Activated CD4-positive, alpha-beta T cell treated with anti-CD3 and anti-CD28 coated beads, Interleukin-2, amount 10 ng/mL, durations not matched to agents 24 days and 14 days (primary cell): ENCODE data around the gene TRIM45. TPM values are rescaled to one million over a fixed set of nuclear protein-coding genes. Genes with fewer than 3 reads are reported as not detected.
A peak's percentile ranks its signal among the peaks of the same experiment; 100 is the strongest.
"Not testable (repeated sequence)": the region's sequence is repeated elsewhere in the genome, so short reads cannot be mapped to it uniquely, and the experiment has no call there.

Experiments used
- DNase-seq: peaks from one replicate; pipeline ENCODE4 v3.0.0; 2022
- H3K27ac Mint-ChIP-seq: one replicate; pipeline ENCODE4 v1.8.0; 2022; ENCODE audit warnings: mild to moderate bottlenecking, mixed read lengths
- H3K27me3 Mint-ChIP-seq: one replicate; pipeline ENCODE4 v1.8.0; 2022; ENCODE audit warnings: mixed read lengths
- H3K36me3 Mint-ChIP-seq: one replicate; pipeline ENCODE4 v1.8.0; 2022; ENCODE audit warnings: low read depth, mild to moderate bottlenecking, mixed read lengths
- H3K4me1 Mint-ChIP-seq: one replicate; pipeline ENCODE4 v1.8.0; 2021; ENCODE audit warnings: mixed read lengths
- H3K4me3 Mint-ChIP-seq: one replicate; pipeline ENCODE4 v1.8.0; 2022; ENCODE audit warnings: mild to moderate bottlenecking, moderate library complexity, mixed read lengths
- H3K9me3 Mint-ChIP-seq: one replicate; pipeline ENCODE4 v1.8.0; 2021; ENCODE audit warnings: mixed read lengths
- intact Hi-C: fragments of 100-400 bp; cut with micrococcal nuclease; formaldehyde crosslinking; loops from one replicate; pipeline ENCODE4 v1.15.1; 2023
- total RNA-seq: library from RNA; stranded (reverse); gene quantifications from 2 replicates; pipeline ENCODE4 v1.2.3, GENCODE V29; 2022

Gene TRIM45
- total RNA-seq, 1 donor from 2014 or later = 0.98 TPM

GRCh38 chr1:117104986-117105385, 16.6 kb downstream of the TRIM45 start:
- H3K27ac Mint-ChIP-seq = no peak overlapping the region
- H3K36me3 Mint-ChIP-seq = peaks cover 69% of the 10 kb centered on the region
- H3K4me1 Mint-ChIP-seq = peaks cover 8% of the 10 kb centered on the region
- no peak overlapping the region for H3K4me3 Mint-ChIP-seq
- H3K27me3 Mint-ChIP-seq = no peaks in the 10 kb centered on the region
- no peak for DNase-seq
- H3K9me3 Mint-ChIP-seq = no peaks in the 10 kb centered on the region
- intact Hi-C loops = no loop called here

GRCh38 chr1:117101858-117102257, 19.7 kb downstream of the TRIM45 start:
- H3K27me3 Mint-ChIP-seq, H3K4me3 Mint-ChIP-seq, DNase-seq, H3K4me1 Mint-ChIP-seq, intact Hi-C loops, H3K27ac Mint-ChIP-seq, H3K9me3 Mint-ChIP-seq: not testable (repeated sequence)
- H3K36me3 Mint-ChIP-seq = peaks cover 77% of the 10 kb centered on the region

GRCh38 chr1:117101334-117101733, 20.2 kb downstream of the TRIM45 start:
- no peak overlapping the region for H3K4me3 Mint-ChIP-seq
- H3K36me3 Mint-ChIP-seq = peaks cover 75% of the 10 kb centered on the region
- no peak for DNase-seq
- H3K9me3 Mint-ChIP-seq = no peaks in the 10 kb centered on the region
- no peaks in the 10 kb centered on the region for H3K4me1 Mint-ChIP-seq
- no peak overlapping the region for H3K27ac Mint-ChIP-seq
- no peaks in the 10 kb centered on the region for H3K27me3 Mint-ChIP-seq
- intact Hi-C loops = no loop called here

- Mint-ChIP-seq H3K9me3 (no peaks in the 10 kb centered on the region), H3K27me3 (no peaks in the 10 kb centered on the region), H3K4me3 (no peak overlapping the region), H3K27ac (no peak overlapping the region), H3K36me3 (peaks cover 69% of the 10 kb centered on the region), H3K4me1 (peaks cover 8% of the 10 kb centered on the region)
- intact Hi-C loops = no loop called here
- no peak for DNase-seq
Measured at GRCh38 chr1:117098287-117098890, 23.2 kb downstream of the TRIM45 start.

- intact Hi-C loops = no loop called here
- H3K27me3 Mint-ChIP-seq = no peaks in the 10 kb centered on the region
- H3K36me3 Mint-ChIP-seq = peaks cover 72% of the 10 kb centered on the region
- no peak for DNase-seq
- H3K4me3 Mint-ChIP-seq = no peak overlapping the region
- no peak overlapping the region for H3K27ac Mint-ChIP-seq
- no peaks in the 10 kb centered on the region for H3K9me3 Mint-ChIP-seq
- H3K4me1 Mint-ChIP-seq = peaks cover 17% of the 10 kb centered on the region
Measured at GRCh38 chr1:117097443-117097842, 24.1 kb downstream of the TRIM45 start.

- peaks cover 17% of the 10 kb centered on the region for H3K4me1 Mint-ChIP-seq
Measured at GRCh38 chr1:117096951-117097408, 24.6 kb downstream of the TRIM45 start.

GRCh38 chr1:117094841-117095604, 26.5 kb downstream of the TRIM45 start:
- H3K9me3 Mint-ChIP-seq = no peaks in the 10 kb centered on the region
- H3K27me3 Mint-ChIP-seq = no peaks in the 10 kb centered on the region
- intact Hi-C loops = loop anchor here (1.0 kb wide), 1 partner anchor 27 kb away; no protein-coding TSS in a partner anchor
- no peak overlapping the region for H3K27ac Mint-ChIP-seq
- peaks cover 17% of the 10 kb centered on the region for H3K4me1 Mint-ChIP-seq
- H3K4me3 Mint-ChIP-seq = no peak overlapping the region
- no peak for DNase-seq
- peaks cover 76% of the 10 kb centered on the region for H3K36me3 Mint-ChIP-seq

More at GRCh38 chr1:117096951-117097408, 24.6 kb downstream of the TRIM45 start:
- Mint-ChIP-seq H3K27ac (no peak overlapping the region), H3K9me3 (no peaks in the 10 kb centered on the region), H3K4me3 (no peak overlapping the region), H3K27me3 (no peaks in the 10 kb centered on the region), H3K36me3 (peaks cover 72% of the 10 kb centered on the region)
- intact Hi-C loops = no loop called here
- no peak for DNase-seq

GRCh38 chr1:117093870-117094621, 27.5 kb downstream of the TRIM45 start:
- Mint-ChIP-seq H3K4me3 (no peak overlapping the region), H3K27me3 (no peaks in the 10 kb centered on the region), H3K4me1 (peaks cover 20% of the 10 kb centered on the region), H3K9me3 (no peaks in the 10 kb centered on the region), H3K27ac (peak overlapping the region; percentile 64), H3K36me3 (peaks cover 73% of the 10 kb centered on the region)
- intact Hi-C loops = loop anchor here (1.0 to 2.0 kb wide), 2 partner anchors 17 to 26 kb away; no protein-coding TSS in a partner anchor
- DNase-seq = peak; percentile 83

GRCh38 chr1:117093091-117093534, 28.4 kb downstream of the TRIM45 start:
- Mint-ChIP-seq H3K4me1 (peaks cover 20% of the 10 kb centered on the region), H3K27ac (peak overlapping the region; percentile 58), H3K4me3 (no peak overlapping the region), H3K9me3 (no peaks in the 10 kb centered on the region), H3K27me3 (no peaks in the 10 kb centered on the region), H3K36me3 (peaks cover 73% of the 10 kb centered on the region)
- no peak for DNase-seq
- intact Hi-C loops = loop anchor here (2.0 kb wide), 1 partner anchor 16 kb away; no protein-coding TSS in a partner anchor

GRCh38 chr1:117092594-117092993, 29.0 kb downstream of the TRIM45 start:
- DNase-seq = no peak

GRCh38 chr1:117089996-117090395, 31.6 kb downstream of the TRIM45 start:
- H3K4me1 Mint-ChIP-seq = peaks cover 23% of the 10 kb centered on the region
- H3K27ac Mint-ChIP-seq = peak overlapping the region; percentile 34
- intact Hi-C loops = no loop called here
- H3K4me3 Mint-ChIP-seq = no peak overlapping the region
- peaks cover 71% of the 10 kb centered on the region for H3K36me3 Mint-ChIP-seq
- H3K27me3 Mint-ChIP-seq = no peaks in the 10 kb centered on the region
- no peaks in the 10 kb centered on the region for H3K9me3 Mint-ChIP-seq
- no peak for DNase-seq

More at GRCh38 chr1:117092594-117092993, 29.0 kb downstream of the TRIM45 start:
- H3K4me1 Mint-ChIP-seq = peaks cover 20% of the 10 kb centered on the region
- peaks cover 71% of the 10 kb centered on the region for H3K36me3 Mint-ChIP-seq
- H3K27ac Mint-ChIP-seq = peak overlapping the region; percentile 58
- no peaks in the 10 kb centered on the region for H3K27me3 Mint-ChIP-seq
- H3K4me3 Mint-ChIP-seq = no peak overlapping the region
- no peaks in the 10 kb centered on the region for H3K9me3 Mint-ChIP-seq
- intact Hi-C loops = loop anchor here (2.0 kb wide), 1 partner anchor 16 kb away; no protein-coding TSS in a partner anchor

- peaks cover 21% of the 10 kb centered on the region for H3K4me1 Mint-ChIP-seq
- no peaks in the 10 kb centered on the region for H3K9me3 Mint-ChIP-seq
- H3K27ac Mint-ChIP-seq = peak overlapping the region; percentile 29
- DNase-seq = no peak
- H3K4me3 Mint-ChIP-seq = no peak overlapping the region
- intact Hi-C loops = no loop called here
- peaks cover 69% of the 10 kb centered on the region for H3K36me3 Mint-ChIP-seq
- no peaks in the 10 kb centered on the region for H3K27me3 Mint-ChIP-seq
Measured at GRCh38 chr1:117087686-117088085, 33.9 kb downstream of the TRIM45 start.

- Mint-ChIP-seq H3K27me3 (no peaks in the 10 kb centered on the region), H3K4me3 (no peak overlapping the region)
Measured at GRCh38 chr1:117084231-117084630, 37.3 kb downstream of the TRIM45 start.

More at GRCh38 chr1:117084231-117084630, 37.3 kb downstream of the TRIM45 start:
- peak overlapping the region; percentile 71 for H3K27ac Mint-ChIP-seq
- peaks cover 66% of the 10 kb centered on the region for H3K36me3 Mint-ChIP-seq
- no peak for DNase-seq
- intact Hi-C loops = loop anchor here (5.0 kb wide), 1 partner anchor 707 kb away; no protein-coding TSS in a partner anchor
- peaks cover 15% of the 10 kb centered on the region for H3K4me1 Mint-ChIP-seq
- H3K9me3 Mint-ChIP-seq = no peaks in the 10 kb centered on the region
